Astrocyte of the cerebellum (primary cell): Measurements from ENCODE around the gene KDM2A.
A peak's percentile ranks its signal among the peaks of the same experiment; 100 is the strongest.
"Not testable (repeated sequence)": the region's sequence is repeated elsewhere in the genome, so short reads cannot be mapped to it uniquely, and the experiment has no call there.

Experiments
- DNase-seq: peaks from one replicate; pipeline ENCODE4 v3.0.0-alpha.2; 2011; ENCODE audit warnings: low read depth
- H3K4me3 ChIP-seq: 2 replicates; pipeline ENCODE4 v1.5.1; 2011; ENCODE audit warnings: mild to moderate bottlenecking, low read depth, low read length, moderate library complexity
- CTCF ChIP-seq: IDR thresholded peaks from 2 replicates; pipeline ENCODE4 v1.5.1; 2012; ENCODE audit warnings: low read length, low read depth, moderate library complexity, mild to moderate bottlenecking; ENCODE audit errors: missing control alignments
- in situ Hi-C: cut with HindIII; loops from 2 replicates; pipeline ENCODE4 v1.10.0; 2017; ENCODE audit warnings: low sequenced_read_pairs

KDM2A gene

GRCh38 chr11:67255353-67255752, 136.3 kb downstream of the KDM2A start:
- TF ChIP-seq CTCF = no peak
- in situ Hi-C loops = loop anchor here (10.0 kb wide), 2 partner anchors 59 to 81 kb away; no protein-coding TSS in a partner anchor
- no peak for DNase-seq
- no peak overlapping the region for H3K4me3 ChIP-seq

GRCh38 chr11:67255864-67256263, 136.8 kb downstream of the KDM2A start:
- no peak for TF ChIP-seq CTCF

GRCh38 chr11:67256477-67257135, 137.5 kb downstream of the KDM2A start:
- in situ Hi-C loops = loop anchor here (10.0 kb wide), 2 partner anchors 58 to 82 kb away; no protein-coding TSS in a partner anchor
- no peak overlapping the region for H3K4me3 ChIP-seq
- DNase-seq = no peak
- TF ChIP-seq CTCF = no peak

More at GRCh38 chr11:67255864-67256263, 136.8 kb downstream of the KDM2A start:
- no peak for DNase-seq
- in situ Hi-C loops = loop anchor here (10.0 kb wide), 2 partner anchors 59 to 81 kb away; no protein-coding TSS in a partner anchor
- no peak overlapping the region for H3K4me3 ChIP-seq

- no peak overlapping the region for H3K4me3 ChIP-seq
- no peak for TF ChIP-seq CTCF
- no peak for DNase-seq
- in situ Hi-C loops = no loop called here
Observed at GRCh38 chr11:67260406-67260805, 141.3 kb downstream of the KDM2A start.

GRCh38 chr11:67260885-67261639, 142.0 kb downstream of the KDM2A start:
- in situ Hi-C loops, DNase-seq: not testable (repeated sequence)
- peak overlapping the region; percentile 35 for H3K4me3 ChIP-seq

- no peak for DNase-seq
- in situ Hi-C loops = no loop called here
- peak; percentile 32 for TF ChIP-seq CTCF
- peak overlapping the region; percentile 35 for H3K4me3 ChIP-seq
Observed at GRCh38 chr11:67261640-67261945, 142.5 kb downstream of the KDM2A start.
